GM18519 (cell line): ENCODE measurements around the gene FKRP.
"Not testable (repeated sequence)": the region's sequence is repeated elsewhere in the genome, so short reads cannot be mapped to it uniquely, and the experiment has no call there.

Experiments used
- ATAC-seq: cut with Tn5 transposase; IDR thresholded peaks from one replicate; pipeline ENCODE4 v1.9.1; 2021; ENCODE audit warnings: mild to moderate bottlenecking, moderate library complexity; ENCODE audit not compliant: unreplicated experiment, low FRiP score

FKRP gene

DNA sequence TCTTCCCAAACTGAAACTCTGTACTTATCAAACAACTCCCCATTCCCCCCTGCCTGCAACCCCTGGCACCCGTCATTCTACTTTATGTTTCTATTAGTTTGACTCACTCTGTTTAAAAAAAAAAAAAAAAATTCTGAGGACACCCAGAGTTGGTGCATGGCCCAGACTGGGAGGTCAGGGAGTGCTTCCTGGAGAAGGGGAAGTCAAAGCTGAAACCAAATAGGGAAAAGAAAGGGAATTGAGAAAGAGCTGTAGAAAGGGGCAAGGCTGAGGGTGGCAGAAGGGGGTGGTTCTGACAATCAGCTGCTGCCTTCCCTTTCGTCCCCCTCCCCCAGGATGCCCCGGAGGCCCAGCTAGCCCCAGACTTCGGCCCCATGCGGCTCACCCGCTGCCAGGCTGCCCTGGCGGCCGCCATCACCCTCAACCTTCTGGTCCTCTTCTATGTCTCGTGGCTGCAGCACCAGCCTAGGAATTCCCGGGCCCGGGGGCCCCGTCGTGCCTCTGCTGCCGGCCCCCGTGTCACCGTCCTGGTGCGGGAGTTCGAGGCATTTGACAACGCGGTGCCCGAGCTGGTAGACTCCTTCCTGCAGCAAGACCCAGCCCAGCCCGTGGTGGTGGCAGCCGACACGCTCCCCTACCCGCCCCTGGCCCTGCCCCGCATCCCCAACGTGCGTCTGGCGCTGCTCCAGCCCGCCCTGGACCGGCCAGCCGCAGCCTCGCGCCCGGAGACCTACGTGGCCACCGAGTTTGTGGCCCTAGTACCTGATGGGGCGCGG, 9.4 kb downstream of the FKRP start:
- ATAC-seq = no peak

DNA sequence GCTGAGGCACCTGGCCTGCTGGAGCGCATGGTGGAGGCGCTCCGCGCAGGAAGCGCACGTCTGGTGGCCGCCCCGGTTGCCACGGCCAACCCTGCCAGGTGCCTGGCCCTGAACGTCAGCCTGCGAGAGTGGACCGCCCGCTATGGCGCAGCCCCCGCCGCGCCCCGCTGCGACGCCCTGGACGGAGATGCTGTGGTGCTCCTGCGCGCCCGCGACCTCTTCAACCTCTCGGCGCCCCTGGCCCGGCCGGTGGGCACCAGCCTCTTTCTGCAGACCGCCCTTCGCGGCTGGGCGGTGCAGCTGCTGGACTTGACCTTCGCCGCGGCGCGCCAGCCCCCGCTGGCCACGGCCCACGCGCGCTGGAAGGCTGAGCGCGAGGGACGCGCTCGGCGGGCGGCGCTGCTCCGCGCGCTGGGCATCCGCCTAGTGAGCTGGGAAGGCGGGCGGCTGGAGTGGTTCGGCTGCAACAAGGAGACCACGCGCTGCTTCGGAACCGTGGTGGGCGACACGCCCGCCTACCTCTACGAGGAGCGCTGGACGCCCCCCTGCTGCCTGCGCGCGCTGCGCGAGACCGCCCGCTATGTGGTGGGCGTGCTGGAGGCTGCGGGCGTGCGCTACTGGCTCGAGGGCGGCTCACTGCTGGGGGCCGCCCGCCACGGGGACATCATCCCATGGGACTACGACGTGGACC, 10.1 kb downstream of the FKRP start:
- no peak for ATAC-seq

GRCh38 chr19:46756544-46756888, 10.7 kb downstream of the FKRP start:
- ATAC-seq = no peak

DNA sequence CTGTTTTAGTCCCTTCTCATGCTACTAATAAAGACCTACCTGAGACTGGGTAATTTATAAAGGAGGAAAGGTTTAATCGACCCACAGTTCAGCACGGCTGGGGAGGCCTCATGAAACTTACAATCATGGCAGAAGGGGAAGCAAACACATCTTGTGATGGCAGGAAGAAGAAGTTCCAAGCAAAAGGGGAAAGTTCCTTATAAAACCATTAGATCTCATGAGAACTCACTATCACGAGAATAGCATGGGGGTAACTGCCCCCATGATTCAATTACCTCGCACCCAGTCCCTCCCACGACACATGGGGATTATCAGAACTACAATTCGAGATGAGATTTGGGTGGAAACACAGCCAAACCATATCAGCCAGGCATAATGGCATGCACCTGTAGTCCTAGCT, 13.3 kb downstream of the FKRP start:
- ATAC-seq = no peak

- ATAC-seq = no peak
Measured at GRCh38 chr19:46759817-46760333, 14.0 kb downstream of the FKRP start.

GRCh38 chr19:46760363-46760762, 14.5 kb downstream of the FKRP start:
- no peak for ATAC-seq

DNA sequence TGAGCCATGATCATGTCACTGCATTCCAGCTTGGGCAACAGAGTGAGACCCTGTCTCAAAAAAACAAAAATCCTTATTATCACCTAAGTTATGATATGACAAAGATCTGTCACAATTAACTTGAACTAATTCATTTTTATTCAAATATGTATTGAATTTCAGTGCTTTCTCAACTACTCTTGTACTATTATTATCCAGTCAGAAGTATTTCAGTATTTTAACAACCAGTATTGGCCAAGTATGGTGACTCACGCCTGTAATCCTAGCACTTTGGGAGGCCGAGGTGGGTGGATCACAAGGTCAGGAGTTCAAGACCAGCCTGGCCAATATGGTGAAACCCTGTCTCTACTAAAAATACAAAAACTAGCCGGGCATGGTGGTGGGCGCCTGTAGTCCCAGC, 15.0 kb downstream of the FKRP start:
- not testable (repeated sequence) for ATAC-seq

- ATAC-seq = no peak
Measured at GRCh38 chr19:46761418-46761831, 15.6 kb downstream of the FKRP start.

GRCh38 chr19:46762245-46762890, 16.5 kb downstream of the FKRP start:
- no peak for ATAC-seq

- no peak for ATAC-seq
Measured at GRCh38 chr19:46764817-46765291, 19.0 kb downstream of the FKRP start.

DNA sequence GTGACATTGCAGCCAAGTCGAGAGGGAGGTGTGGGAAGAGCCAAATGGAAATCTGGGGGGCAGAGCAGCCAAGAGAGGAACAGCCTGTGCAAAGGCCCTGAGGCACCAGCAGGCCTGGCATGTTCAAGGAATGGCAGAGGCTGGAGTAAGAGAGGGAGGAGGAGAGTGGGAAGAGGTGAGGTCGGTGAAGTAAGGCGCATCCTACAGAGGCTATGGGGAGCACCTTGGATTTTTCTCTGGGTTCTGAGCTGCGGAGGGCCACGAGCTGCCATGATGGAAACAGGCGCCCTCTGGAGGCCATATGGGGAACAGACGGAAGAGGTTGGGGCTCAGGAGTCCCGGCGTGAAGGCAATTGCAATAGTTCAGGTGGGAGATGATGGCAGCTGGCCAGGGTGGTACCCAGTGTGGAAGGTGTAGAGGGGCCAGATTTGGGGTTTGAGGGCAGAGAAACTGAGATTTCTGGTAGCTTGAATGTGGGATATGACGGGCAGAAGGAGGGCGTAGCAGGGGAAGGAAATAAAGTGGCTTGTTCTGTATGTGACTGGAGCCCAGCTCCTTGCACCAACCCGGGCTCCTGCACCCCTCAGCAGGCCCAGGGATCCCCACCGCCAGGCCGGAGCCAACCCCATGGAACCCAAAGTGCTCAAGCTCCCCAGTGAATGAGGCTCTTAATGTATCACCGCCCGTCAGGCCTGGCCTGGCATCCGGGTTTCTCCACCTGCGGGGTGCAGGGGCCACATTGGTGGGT, 20.9 kb downstream of the FKRP start:
- no peak for ATAC-seq

DNA sequence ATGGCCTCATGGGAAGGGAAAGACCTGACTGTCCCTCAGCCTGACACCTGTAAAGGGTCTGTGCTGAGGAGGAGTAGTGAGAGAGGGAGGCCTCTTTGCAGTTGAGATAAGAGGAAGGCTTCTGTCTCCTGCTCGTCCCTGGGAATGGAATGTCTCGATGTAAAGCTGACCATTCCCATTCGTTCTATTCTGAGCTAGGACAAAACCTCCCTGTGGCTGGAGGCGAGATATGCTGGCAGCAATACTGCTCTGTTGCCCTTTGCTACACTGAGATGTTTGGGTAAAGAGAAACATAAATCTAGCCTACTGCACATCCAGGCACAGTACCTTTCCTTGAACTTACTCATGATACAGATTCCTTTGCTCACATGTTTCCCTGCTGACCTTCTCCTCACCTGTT, 22.9 kb downstream of the FKRP start:
- ATAC-seq = not testable (repeated sequence)

DNA sequence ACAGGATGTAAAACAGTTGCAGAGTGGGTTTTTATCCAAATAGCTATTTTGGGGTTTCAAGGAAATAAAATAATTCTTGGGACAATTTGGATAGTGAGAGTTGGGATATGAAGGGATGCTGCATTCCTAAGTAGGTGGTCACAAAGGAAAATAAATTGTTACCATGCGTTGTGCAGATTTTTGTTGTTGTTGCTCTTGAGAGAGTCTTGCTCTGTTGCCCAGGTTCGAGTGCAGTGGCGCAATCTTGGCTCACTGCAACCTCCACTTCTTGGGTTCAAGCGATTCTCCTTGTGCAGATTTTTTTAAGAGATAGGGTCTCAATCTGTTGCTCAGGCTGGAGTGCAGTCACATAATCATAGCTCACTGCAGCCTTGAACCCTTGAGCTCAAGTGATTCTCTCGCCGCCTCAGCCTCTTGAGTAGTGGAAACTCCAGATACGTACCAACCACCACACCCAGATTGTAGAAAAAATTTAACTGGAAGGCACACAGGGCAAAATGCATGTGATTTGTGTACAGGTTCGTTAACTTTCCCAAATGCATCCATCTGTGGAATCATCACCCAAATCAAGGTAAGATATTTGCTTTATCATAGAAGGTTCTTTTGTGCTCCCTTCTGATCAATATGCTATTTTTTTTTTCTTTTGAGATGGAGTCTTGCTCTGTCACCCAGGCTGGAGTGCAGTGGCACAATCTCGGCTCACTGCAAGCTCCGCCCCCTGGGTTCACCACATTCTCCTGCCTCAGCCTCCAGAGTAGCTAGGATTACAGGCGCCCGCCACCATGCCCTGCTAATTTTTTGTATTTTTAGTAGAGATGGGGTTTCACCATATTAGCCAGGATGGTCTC, 26.5 kb downstream of the FKRP start:
- ATAC-seq = no peak

GRCh38 chr19:46773018-46773399, 27.2 kb downstream of the FKRP start:
- ATAC-seq = no peak

GRCh38 chr19:46775642-46776258, 29.9 kb downstream of the FKRP start:
- no peak for ATAC-seq

- no peak for ATAC-seq
Measured at GRCh38 chr19:46776927-46777911, 31.4 kb downstream of the FKRP start.

DNA sequence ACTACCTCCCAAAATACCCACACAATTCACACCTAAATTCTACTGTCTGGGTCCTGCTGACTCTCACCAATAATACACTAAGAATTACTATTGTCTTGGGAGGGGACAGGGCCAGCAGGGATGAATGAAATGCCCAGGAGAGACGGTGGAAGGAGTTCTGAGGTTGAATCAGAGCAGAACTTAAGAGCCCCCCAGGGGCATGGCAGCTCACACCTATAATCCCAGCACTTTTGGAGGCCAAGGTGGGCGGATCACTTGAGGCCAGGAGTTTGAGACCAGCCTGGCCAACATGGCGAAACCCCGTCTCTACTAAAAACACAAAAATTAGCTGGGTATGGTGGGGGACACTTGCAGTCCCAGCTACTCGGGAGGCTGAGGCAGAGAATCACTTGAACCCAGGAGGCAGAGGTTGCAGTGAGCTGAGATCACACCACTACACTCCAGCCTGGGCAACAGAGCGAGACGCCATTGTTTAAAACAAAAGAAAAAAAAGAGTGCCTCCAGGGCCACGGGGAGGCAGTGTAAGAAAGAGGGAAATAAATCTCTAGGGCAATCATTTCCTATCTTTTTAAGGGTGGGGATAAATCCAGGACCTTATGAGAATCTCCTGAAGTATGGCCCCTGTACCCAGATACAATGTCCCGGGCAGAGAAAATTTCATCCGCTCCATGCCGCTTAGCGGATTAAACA, 32.2 kb downstream of the FKRP start:
- not testable (repeated sequence) for ATAC-seq
